HG03135 (cell line): ENCODE data around the gene ZNHIT3.
"Not testable (repeated sequence)": the region's sequence is repeated elsewhere in the genome, so short reads cannot be mapped to it uniquely, and the experiment has no call there.

Source experiments
- ATAC-seq: cut with Tn5 transposase; IDR thresholded peaks from one replicate; pipeline ENCODE4 v1.9.1; 2021; ENCODE audit warnings: mild to moderate bottlenecking, moderate library complexity; ENCODE audit not compliant: unreplicated experiment

The ZNHIT3 gene

GRCh38 chr17:36486204-36487194, at the start of gene ZNHIT3:
Gene ZNHIT3 (plus strand): TSS chr17:36486681. CDS start chr17:36486700, 19 bp downstream.
- peak; percentile 83 for ATAC-seq

GRCh38 chr17:36441792-36442191, 44.7 kb upstream of the ZNHIT3 start:
- ATAC-seq, result not testable (repeated sequence)

GRCh38 chr17:36443777-36444176, 42.7 kb upstream of the ZNHIT3 start:
- no peak for ATAC-seq

- ATAC-seq, result not testable (repeated sequence)
Measured at GRCh38 chr17:36449997-36450396, 36.5 kb upstream of the ZNHIT3 start.

GRCh38 chr17:36452888-36453287, 33.6 kb upstream of the ZNHIT3 start:
- ATAC-seq, result not testable (repeated sequence)

- ATAC-seq, result not testable (repeated sequence)
Measured at GRCh38 chr17:36457701-36458100, 28.8 kb upstream of the ZNHIT3 start.

- ATAC-seq, result no peak
Measured at GRCh38 chr17:36459045-36459444, 27.4 kb upstream of the ZNHIT3 start.

GRCh38 chr17:36459601-36460000, 26.9 kb upstream of the ZNHIT3 start:
- ATAC-seq, result no peak

GRCh38 chr17:36460265-36460937, 26.1 kb upstream of the ZNHIT3 start:
- no peak for ATAC-seq

GRCh38 chr17:36461330-36462110, 25.0 kb upstream of the ZNHIT3 start:
- no peak for ATAC-seq

GRCh38 chr17:36463916-36464764, 22.3 kb upstream of the ZNHIT3 start:
- ATAC-seq, result no peak

- no peak for ATAC-seq
Measured at GRCh38 chr17:36464765-36465088, 21.8 kb upstream of the ZNHIT3 start.

- ATAC-seq, result no peak
Measured at GRCh38 chr17:36468903-36469635, 17.4 kb upstream of the ZNHIT3 start.

GRCh38 chr17:36469733-36470132, 16.7 kb upstream of the ZNHIT3 start:
- no peak for ATAC-seq

- no peak for ATAC-seq
Measured at GRCh38 chr17:36470499-36470898, 16.0 kb upstream of the ZNHIT3 start.

GRCh38 chr17:36474571-36474970, 11.9 kb upstream of the ZNHIT3 start:
- ATAC-seq, result no peak

GRCh38 chr17:36475346-36475970, 11.0 kb upstream of the ZNHIT3 start:
- ATAC-seq, result no peak

GRCh38 chr17:36481829-36482228, 4.7 kb upstream of the ZNHIT3 start:
- ATAC-seq, result no peak
